ENCODE data around the gene ADK. TPM values are rescaled to one million over a fixed set of nuclear protein-coding genes. Genes with fewer than 3 reads are reported as not detected.

ADK gene
- total and polyA plus RNA-seq, 7 experiments from 2014 or later: 20.7 to 43.8 (median 25.3) TPM

DNA sequence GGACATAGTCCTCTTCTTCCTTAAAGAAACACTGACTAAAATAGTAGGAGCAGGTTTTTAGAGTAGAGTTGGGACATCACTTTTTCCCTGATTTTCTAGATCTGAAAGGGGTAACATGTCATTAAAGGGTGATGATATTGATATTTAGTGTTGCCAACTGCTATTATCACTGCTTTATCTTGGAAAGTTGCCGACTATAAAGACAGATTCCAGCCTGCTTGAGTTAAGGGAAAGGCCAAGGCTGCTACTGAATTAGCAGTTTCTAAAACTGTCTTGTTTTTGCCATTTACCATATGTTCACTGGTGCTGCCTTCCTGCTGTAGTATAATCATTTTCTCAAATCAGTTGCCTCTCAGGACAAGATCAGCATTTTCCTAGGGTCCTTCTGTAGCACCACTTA is 30.1 kb upstream of the ADK start:
- H3K4me1 Mint-ChIP-seq: peaks cover 0 to 12% (median 5%) of the 10 kb centered on the region in 7 donors
- ChIA-PET POLR2A (interaction anchor here (0.7 kb wide), 1 partner anchor 33 kb away, joined by 3 read pairs; no protein-coding TSS in a partner anchor), CTCF (interaction anchor here (1.0 kb wide), 1 partner anchor 18 kb away, joined by 3 read pairs; no protein-coding TSS in a partner anchor)
- ATAC-seq (no peak), DNase-seq (no peak)
- Histone ChIP-seq H3K4me3 (ENCODE audit: low read length) (no peak overlapping the region), H3K36me3 (ENCODE audit: control insufficient read depth in 2 of 3, insufficient read depth in 3 of 3, low read length in 3 of 3) (peaks cover 6 to 85% (median 11%) of the 10 kb centered on the region in 3 experiments), H3K4me1 (ENCODE audit: control insufficient read depth in 2 of 2, insufficient read depth in 2 of 2, low read length in 2 of 2) (no peaks in the 10 kb centered on the region), H3K27ac (ENCODE audit: low read depth, low read length) (no peak overlapping the region), H3K9me3 (ENCODE audit: control insufficient read depth in 2 of 3, low read length in 3 of 3) (no peaks in the 10 kb centered on the region), H3K27me3 (ENCODE audit: control insufficient read depth in 2 of 2, insufficient read depth in 2 of 2, low read length in 2 of 2) (no peaks in the 10 kb centered on the region)
- H3K27me3 Mint-ChIP-seq: no peaks in the 10 kb centered on the region
- H3K9me3 Mint-ChIP-seq: no peaks in the 10 kb centered on the region
- peak overlapping the region in 3 of 9 donors; percentile 28 to 61 (median 36) for H3K27ac Mint-ChIP-seq
- no peak overlapping the region for H3K4me3 Mint-ChIP-seq
- peaks cover 11 to 53% (median 40%) of the 10 kb centered on the region in 5 donors for H3K36me3 Mint-ChIP-seq
- intact Hi-C loops (cut with micrococcal nuclease): no loop called here

DNA sequence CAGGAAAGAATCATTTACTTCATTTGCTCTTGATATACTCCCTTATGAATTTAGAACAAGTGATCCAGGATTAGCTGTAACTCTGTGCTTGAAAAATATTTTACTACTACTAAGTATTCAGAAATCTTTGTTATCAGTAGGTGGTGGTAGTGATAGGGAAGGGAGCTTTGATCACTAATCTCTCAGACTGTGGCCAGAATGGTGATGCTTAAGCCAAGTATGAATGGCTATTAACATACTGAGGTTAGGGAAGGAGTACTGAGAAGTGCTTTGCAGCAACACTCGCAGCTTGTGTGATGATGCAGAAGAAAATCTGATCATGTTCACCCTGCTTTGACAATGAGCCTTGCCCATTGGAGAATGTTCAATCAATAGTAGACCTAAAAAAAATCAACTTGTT is 29.7 kb upstream of the ADK start:
- no peaks in the 10 kb centered on the region for H3K4me1 ChIP-seq (ENCODE audit: control insufficient read depth in 2 of 2, insufficient read depth in 2 of 2, low read length in 2 of 2)
- ChIA-PET CTCF (interaction anchor here (1.0 kb wide), 1 partner anchor 17 kb away, joined by 3 read pairs; no protein-coding TSS in a partner anchor), POLR2A (no interaction called here)
- Mint-ChIP-seq H3K4me3 (no peak overlapping the region), H3K27me3 (no peaks in the 10 kb centered on the region), H3K27ac (peak overlapping the region in 5 of 9 donors; percentile 2 to 56 (median 36)), H3K9me3 (no peaks in the 10 kb centered on the region), H3K36me3 (peaks cover 11 to 53% (median 41%) of the 10 kb centered on the region in 5 donors), H3K4me1 (peaks cover 0 to 12% (median 5%) of the 10 kb centered on the region in 7 donors)
- H3K27ac ChIP-seq (ENCODE audit: low read depth, low read length): no peak overlapping the region
- no peaks in the 10 kb centered on the region for H3K9me3 ChIP-seq (ENCODE audit: control insufficient read depth in 2 of 3, low read length in 3 of 3)
- intact Hi-C loops (cut with micrococcal nuclease): no loop called here
- no peaks in the 10 kb centered on the region for H3K27me3 ChIP-seq (ENCODE audit: control insufficient read depth in 2 of 2, insufficient read depth in 2 of 2, low read length in 2 of 2)
- peaks cover 6 to 87% (median 11%) of the 10 kb centered on the region in 3 experiments for H3K36me3 ChIP-seq (ENCODE audit: control insufficient read depth in 2 of 3, insufficient read depth in 3 of 3, low read length in 3 of 3)
- DNase-seq (no peak), ATAC-seq (no peak)
- H3K4me3 ChIP-seq (ENCODE audit: low read length): no peak overlapping the region

- Histone ChIP-seq H3K27ac (ENCODE audit: low read depth, low read length) (no peak overlapping the region), H3K4me3 (ENCODE audit: low read length) (no peak overlapping the region), H3K36me3 (ENCODE audit: control insufficient read depth in 2 of 3, insufficient read depth in 3 of 3, low read length in 3 of 3) (peaks cover 6 to 91% (median 11%) of the 10 kb centered on the region in 3 experiments), H3K4me1 (ENCODE audit: control insufficient read depth in 2 of 2, insufficient read depth in 2 of 2, low read length in 2 of 2) (no peaks in the 10 kb centered on the region), H3K27me3 (ENCODE audit: control insufficient read depth in 2 of 2, insufficient read depth in 2 of 2, low read length in 2 of 2) (no peaks in the 10 kb centered on the region), H3K9me3 (ENCODE audit: control insufficient read depth in 2 of 3, low read length in 3 of 3) (no peaks in the 10 kb centered on the region)
- ChIA-PET CTCF (interaction anchor here (1.3 kb wide), 1 partner anchor 112 kb away, joined by 6 read pairs; no protein-coding TSS in a partner anchor), POLR2A (no interaction called here)
- Mint-ChIP-seq H3K27ac (peak overlapping the region in 5 of 9 donors; percentile 29 to 66 (median 47)), H3K4me3 (no peak overlapping the region), H3K36me3 (peaks cover 11 to 47% (median 39%) of the 10 kb centered on the region in 5 donors), H3K27me3 (no peaks in the 10 kb centered on the region), H3K9me3 (no peaks in the 10 kb centered on the region), H3K4me1 (peaks cover 0 to 12% (median 5%) of the 10 kb centered on the region in 7 donors)
- ATAC-seq (no peak), DNase-seq (no peak)
- intact Hi-C loops (cut with micrococcal nuclease): no loop called here
These were observed 29.0 kb upstream of the ADK start for GRCh38 chr10:74122060-74122459.

DNA sequence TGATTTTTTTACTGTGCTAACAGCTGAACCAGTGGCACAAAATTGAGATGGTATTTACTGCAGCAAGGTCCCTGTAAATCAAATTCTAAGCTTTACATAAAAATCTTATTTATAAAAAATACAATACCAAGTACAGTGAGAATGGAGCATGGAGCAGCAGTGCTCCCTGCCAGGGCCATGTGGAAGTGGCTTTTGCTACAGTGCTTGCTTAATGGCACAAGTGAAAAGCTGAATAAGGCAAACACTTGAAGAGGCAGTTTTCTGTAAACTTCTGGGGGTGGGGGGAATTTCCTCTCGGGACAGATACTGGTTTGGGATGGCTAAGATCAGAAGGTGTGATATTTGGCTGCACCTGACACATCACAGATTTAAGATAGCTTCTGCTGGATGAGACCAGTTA is 27.9 kb upstream of the ADK start:
- Mint-ChIP-seq H3K4me1 (peaks cover 0 to 12% (median 2%) of the 10 kb centered on the region in 7 donors), H3K27ac (peak overlapping the region in 2 of 9 donors; percentile 28 to 43), H3K9me3 (no peaks in the 10 kb centered on the region), H3K36me3 (peaks cover 11 to 48% (median 39%) of the 10 kb centered on the region in 5 donors), H3K27me3 (no peaks in the 10 kb centered on the region), H3K4me3 (no peak overlapping the region)
- POLR2A ChIA-PET: interaction anchor here (1.7 kb wide), 1 partner anchor 8 kb away, joined by 3 read pairs; no protein-coding TSS in a partner anchor
- H3K4me3 ChIP-seq (ENCODE audit: low read length): no peak overlapping the region
- H3K9me3 ChIP-seq (ENCODE audit: control insufficient read depth in 2 of 3, low read length in 3 of 3): no peaks in the 10 kb centered on the region
- H3K36me3 ChIP-seq (ENCODE audit: control insufficient read depth in 2 of 3, insufficient read depth in 3 of 3, low read length in 3 of 3): peaks cover 6 to 93% (median 11%) of the 10 kb centered on the region in 3 experiments
- no peak for DNase-seq
- H3K27ac ChIP-seq (ENCODE audit: low read depth, low read length): no peak overlapping the region
- H3K4me1 ChIP-seq (ENCODE audit: control insufficient read depth in 2 of 2, insufficient read depth in 2 of 2, low read length in 2 of 2): no peaks in the 10 kb centered on the region
- intact Hi-C loops (cut with micrococcal nuclease): no loop called here
- no peaks in the 10 kb centered on the region for H3K27me3 ChIP-seq (ENCODE audit: control insufficient read depth in 2 of 2, insufficient read depth in 2 of 2, low read length in 2 of 2)
- CTCF ChIA-PET: interaction anchor here (0.6 to 1.3 kb wide), 2 partner anchors 107 to 111 kb away, joined by 3 to 6 read pairs; no protein-coding TSS in a partner anchor
- no peak for ATAC-seq

GRCh38 chr10:74133923-74134820 is 16.8 kb upstream of the ADK start:
- Histone ChIP-seq H3K4me1 (ENCODE audit: control insufficient read depth in 2 of 2, insufficient read depth in 2 of 2, low read length in 2 of 2) (no peaks in the 10 kb centered on the region), H3K27me3 (ENCODE audit: control insufficient read depth in 2 of 2, insufficient read depth in 2 of 2, low read length in 2 of 2) (no peaks in the 10 kb centered on the region), H3K27ac (ENCODE audit: low read depth, low read length) (no peak overlapping the region), H3K4me3 (ENCODE audit: low read length) (no peak overlapping the region), H3K36me3 (ENCODE audit: control insufficient read depth in 2 of 3, insufficient read depth in 3 of 3, low read length in 3 of 3) (peaks cover 34 to 64% (median 42%) of the 10 kb centered on the region in 3 experiments), H3K9me3 (ENCODE audit: control insufficient read depth in 2 of 3, low read length in 3 of 3) (no peaks in the 10 kb centered on the region)
- peaks cover 0 to 6% (median 3%) of the 10 kb centered on the region in 7 donors for H3K4me1 Mint-ChIP-seq
- H3K9me3 Mint-ChIP-seq: no peaks in the 10 kb centered on the region
- CTCF ChIA-PET: interaction anchor here (0.7 kb wide), 1 partner anchor 301 kb away, joined by 3 read pairs; no protein-coding TSS in a partner anchor
- ATAC-seq (no peak), DNase-seq (no peak)
- H3K27ac Mint-ChIP-seq: peak overlapping the region in 1 of 9 donors; percentile 75
- no peaks in the 10 kb centered on the region for H3K27me3 Mint-ChIP-seq
- intact Hi-C loops (cut with micrococcal nuclease): no loop called here
- peaks cover 4 to 39% (median 28%) of the 10 kb centered on the region in 5 donors for H3K36me3 Mint-ChIP-seq
- POLR2A ChIA-PET: interaction anchor here (0.6 kb wide), 1 partner anchor 1107 kb away, joined by 3 read pairs; no protein-coding TSS in a partner anchor
- no peak overlapping the region for H3K4me3 Mint-ChIP-seq

- intact Hi-C loops (cut with micrococcal nuclease): no loop called here
- POLR2A ChIA-PET: interaction anchor here (0.6 kb wide), 1 partner anchor 293 kb away, joined by 7 read pairs; no protein-coding TSS in a partner anchor
These were observed 15.6 kb upstream of the ADK start for GRCh38 chr10:74135452-74135851.

More at GRCh38 chr10:74135452-74135851, 15.6 kb upstream of the ADK start:
- H3K27ac Mint-ChIP-seq: no peak overlapping the region
- ATAC-seq: no peak
- H3K4me1 ChIP-seq (ENCODE audit: control insufficient read depth in 2 of 2, insufficient read depth in 2 of 2, low read length in 2 of 2): no peaks in the 10 kb centered on the region
- no peak overlapping the region for H3K4me3 Mint-ChIP-seq
- CTCF ChIA-PET: interaction anchor here (1.5 kb wide), 1 partner anchor 78 kb away, joined by 3 read pairs; no protein-coding TSS in a partner anchor
- peaks cover 28 to 53% (median 36%) of the 10 kb centered on the region in 3 experiments for H3K36me3 ChIP-seq (ENCODE audit: control insufficient read depth in 2 of 3, insufficient read depth in 3 of 3, low read length in 3 of 3)
- H3K4me1 Mint-ChIP-seq: peaks cover 0 to 7% (median 3%) of the 10 kb centered on the region in 7 donors
- H3K9me3 Mint-ChIP-seq: no peaks in the 10 kb centered on the region
- H3K27me3 Mint-ChIP-seq: no peaks in the 10 kb centered on the region
- H3K27me3 ChIP-seq (ENCODE audit: control insufficient read depth in 2 of 2, insufficient read depth in 2 of 2, low read length in 2 of 2): no peaks in the 10 kb centered on the region
- H3K9me3 ChIP-seq (ENCODE audit: control insufficient read depth in 2 of 3, low read length in 3 of 3): no peaks in the 10 kb centered on the region
- no peak for DNase-seq
- no peak overlapping the region for H3K27ac ChIP-seq (ENCODE audit: low read depth, low read length)
- H3K36me3 Mint-ChIP-seq: peaks cover 4 to 42% (median 25%) of the 10 kb centered on the region in 5 donors
- H3K4me3 ChIP-seq (ENCODE audit: low read length): no peak overlapping the region
